ENCODE results near the gene PALD1. TPM values are rescaled to one million over a fixed set of nuclear protein-coding genes. Genes with fewer than 3 reads are reported as not detected.
A peak's percentile ranks its signal among the peaks of the same experiment; 100 is the strongest.
"Not testable (repeated sequence)": the region's sequence is repeated elsewhere in the genome, so short reads cannot be mapped to it uniquely, and the experiment has no call there.

The PALD1 gene
- total and polyA plus RNA-seq, 8 donors: 2.2 to 15.1 (median 3.9) TPM

GRCh38 chr10:70578371-70578947 lies 99.9 kb downstream of the PALD1 start:
- intact Hi-C loops (cut with DNase I): no loop called here
- Histone ChIP-seq H3K4me1 (peaks cover 0 to 4% (median 0%) of the 10 kb centered on the region in 3 donors), H3K27ac (no peak overlapping the region), H3K9me3 (no peaks in the 10 kb centered on the region), H3K36me3 (no peaks in the 10 kb centered on the region), H3K4me3 (no peak overlapping the region), H3K27me3 (no peaks in the 10 kb centered on the region)
- FAIRE-seq: no peak
- peak in 3 of 4 donors; percentile 27 to 48 (median 36) for ATAC-seq
- no peak for DNase-seq
- WGBS, 2 donors: 38 to 44% methylated on average over 7 of the region's 7 CpGs
- no peak for TF ChIP-seq CTCF (IDR thresholded peaks at IDR 0.05)

- no peak for TF ChIP-seq CTCF (IDR thresholded peaks at IDR 0.05)
- H3K27me3 ChIP-seq: no peaks in the 10 kb centered on the region
- H3K27ac ChIP-seq: no peak overlapping the region
- H3K36me3 ChIP-seq: no peaks in the 10 kb centered on the region
- intact Hi-C loops (cut with DNase I): no loop called here
- no peak overlapping the region for H3K4me3 ChIP-seq
- 77 to 79% methylated on average over 3 of the region's 3 CpGs for WGBS, 2 donors
- no peaks in the 10 kb centered on the region for H3K9me3 ChIP-seq
- peaks cover 0 to 4% (median 0%) of the 10 kb centered on the region in 3 donors for H3K4me1 ChIP-seq
- FAIRE-seq (no peak), DNase-seq (peak in 1 of 6 donors; percentile 20), ATAC-seq (no peak)
Observed at GRCh38 chr10:70579234-70580002, 100.9 kb downstream of the PALD1 start.

- intact Hi-C loops (cut with DNase I); FAIRE-seq; H3K4me3 ChIP-seq; H3K36me3 ChIP-seq; H3K9me3 ChIP-seq; H3K4me1 ChIP-seq; H3K27ac ChIP-seq; ATAC-seq; H3K27me3 ChIP-seq: not testable (repeated sequence)
- WGBS, 2 donors: 95 to 98% methylated on average over 5 of the region's 5 CpGs
- peak in 1 of 6 donors; percentile 7 for DNase-seq
Observed at GRCh38 chr10:70581176-70581575, 102.6 kb downstream of the PALD1 start.

- H3K36me3 ChIP-seq: no peaks in the 10 kb centered on the region
- H3K27me3 ChIP-seq: no peaks in the 10 kb centered on the region
- peaks cover 0 to 4% (median 0%) of the 10 kb centered on the region in 3 donors for H3K4me1 ChIP-seq
- peak in 1 of 6 donors; percentile 3 for DNase-seq
- no peak for ATAC-seq
- FAIRE-seq: no peak
- 76 to 79% methylated on average over 17 to 19 of the region's 19 CpGs for WGBS, 2 donors
- no peak for TF ChIP-seq CTCF (IDR thresholded peaks at IDR 0.05)
- H3K27ac ChIP-seq: no peak overlapping the region
- intact Hi-C loops (cut with DNase I): no loop called here
- no peaks in the 10 kb centered on the region for H3K9me3 ChIP-seq
- no peak overlapping the region for H3K4me3 ChIP-seq
Observed at GRCh38 chr10:70582793-70583668, 104.5 kb downstream of the PALD1 start.

GRCh38 chr10:70583669-70584037 lies 105.1 kb downstream of the PALD1 start:
- peaks cover 0 to 4% (median 0%) of the 10 kb centered on the region in 3 donors for H3K4me1 ChIP-seq
- intact Hi-C loops (cut with DNase I): no loop called here
- TF ChIP-seq CTCF (IDR thresholded peaks at IDR 0.05): no peak
- no peaks in the 10 kb centered on the region for H3K36me3 ChIP-seq
- no peak overlapping the region for H3K4me3 ChIP-seq
- FAIRE-seq: no peak
- no peak for ATAC-seq
- peak in 1 of 6 donors; percentile 3 for DNase-seq
- H3K27me3 ChIP-seq: no peaks in the 10 kb centered on the region
- 71 to 83% methylated on average over 2 of the region's 2 CpGs for WGBS, 2 donors
- no peak overlapping the region for H3K27ac ChIP-seq
- H3K9me3 ChIP-seq: no peaks in the 10 kb centered on the region
